HCT116 (cell line): ENCODE results near the gene SNTG2. TPM values are rescaled to one million over a fixed set of nuclear protein-coding genes. Genes with fewer than 3 reads are reported as not detected.

Source experiments
- ATAC-seq: fragments of 200-7000 bp; cut with Tn5 transposase; 2 replicates; pipeline ENCODE4 v1.9.1; 2020; ENCODE audit warnings: mild to moderate bottlenecking, moderate library complexity
- BruUV-seq: library from RNA; stranded (reverse); fragments of 400-500 nt; replicated peaks from 2 replicates; lab custom pipeline; 2021; lab: Mats Ljungman, UMichigan
- CTCF ChIA-PET: fragments of 300-600 bp; sonication (Branson Sonifier 250); formaldehyde crosslinking; loops from one replicate; lab custom pipeline; 2021; ENCODE audit warnings: antibody characterized with exemption; lab: Charles Lee
- POLR2A ChIA-PET: fragments of 300-600, 350-600 bp; sonication (Branson Sonifier 250); formaldehyde crosslinking; loops from one replicate; lab custom pipeline; 2021; ENCODE audit warnings: antibody characterized with exemption; lab: Charles Lee
- RAD21 ChIA-PET, 2 experiments: fragments of 300-600 bp; sonication (Branson Sonifier 250); formaldehyde crosslinking; loops; one replicate each; lab custom pipeline; 2023; ENCODE audit warnings: low total read pairs in 2 of 2; ENCODE audit not compliant: uncharacterized antibody in 2 of 2, unreplicated experiment in 2 of 2, low non-redundant PET in 1 of 2; lab: Charles Lee
- DNase-seq: peaks from one replicate; pipeline ENCODE4 v3.0.0-alpha.2; 2010; ENCODE audit warnings: low read depth, low spot score
- H2AFZ ChIP-seq: fragments of 200-600 bp; shearing (Covaris generic), sonication (generic); 2 replicates; pipeline ENCODE4 v1.6.1; 2017; ENCODE audit warnings: low read depth, mixed run types, mixed read lengths, antibody characterized with exemption, low read length; ENCODE audit not compliant: poor library complexity, severe bottlenecking
- H3K27ac ChIP-seq: 2 replicates; pipeline ENCODE4 v1.5.1; 2012; ENCODE audit warnings: low read depth, low read length
- H3K27me3 ChIP-seq: fragments of 200-600 bp; sonication (generic); 2 replicates; pipeline ENCODE4 v1.6.1; 2016; ENCODE audit warnings: mixed run types, low read length, mixed read lengths; ENCODE audit not compliant: insufficient read depth
- H3K36me3 ChIP-seq, 2 experiments: fragments of 200-500 bp in 1 of 2; fragments of 200-600 bp in 1 of 2; sonication (Bioruptor generic) in 1 of 2; sonication (generic) in 1 of 2; 2 replicates each; pipeline versions ENCODE4 v1.5.1 to v1.6.1; 2014 to 2016; ENCODE audit warnings: low read length in 2 of 2, inconsistent platforms in 1 of 2, mixed read lengths in 1 of 2, mixed run types in 1 of 2; ENCODE audit not compliant: insufficient read depth in 2 of 2, control insufficient read depth in 1 of 2
- H3K4me1 ChIP-seq, 2 experiments: fragments of 200-600 bp in 1 of 2; sonication (generic) in 1 of 2; 2 replicates each; pipeline versions ENCODE4 v1.5.1 to v1.6.1; 2012 to 2017; ENCODE audit warnings: low read length in 2 of 2, inconsistent platforms in 1 of 2, mild to moderate bottlenecking in 1 of 2, mixed read lengths in 1 of 2, mixed run types in 1 of 2, moderate library complexity in 1 of 2; ENCODE audit not compliant: insufficient read depth in 2 of 2, control insufficient read depth in 1 of 2
- H3K4me2 ChIP-seq: fragments of 200-600 bp; sonication (generic); 2 replicates; pipeline ENCODE4 v1.6.1; 2017; ENCODE audit warnings: mixed run types, low read length, mixed read lengths
- H3K4me3 ChIP-seq, 2 experiments: fragments of 200-600 bp in 1 of 2; sonication (generic) in 1 of 2; replicated peaks in 1 of 2; 2 replicates each; pipeline ENCODE4 v1.5.1; 2011 to 2016; ENCODE audit warnings: low read length in 2 of 2, control low read depth in 1 of 2, low read depth in 1 of 2, mild to moderate bottlenecking in 1 of 2, mixed read lengths in 1 of 2, mixed run types in 1 of 2
- H3K79me2 ChIP-seq: fragments of 200-600 bp; sonication (generic); 2 replicates; pipeline ENCODE4 v1.6.1; 2017; ENCODE audit warnings: mild to moderate bottlenecking, mixed run types, low read length, moderate library complexity, mixed read lengths; ENCODE audit not compliant: insufficient read depth
- H3K9ac ChIP-seq: fragments of 200-600 bp; sonication (generic); 2 replicates; pipeline ENCODE4 v1.6.1; 2016; ENCODE audit warnings: low read length, mixed read lengths
- H3K9me2 ChIP-seq: fragments of 200-600 bp; sonication (generic), shearing (Covaris generic); 2 replicates; pipeline ENCODE4 v1.6.1; 2017; ENCODE audit warnings: mixed run types, mild to moderate bottlenecking, moderate library complexity; ENCODE audit not compliant: insufficient read depth
- H3K9me3 ChIP-seq, 2 experiments: fragments of 200-500 bp in 1 of 2; fragments of 200-600 bp in 1 of 2; sonication (Bioruptor generic) in 1 of 2; sonication (generic) in 1 of 2; 2 replicates each; pipeline ENCODE4 v1.6.1; 2014 to 2017; ENCODE audit warnings: low read length in 2 of 2, mixed read lengths in 2 of 2, inconsistent platforms in 1 of 2, low read depth in 1 of 2, mild to moderate bottlenecking in 1 of 2, mixed run types in 1 of 2, moderate library complexity in 1 of 2; ENCODE audit not compliant: control insufficient read depth in 1 of 2, insufficient read depth in 1 of 2
- H4K20me1 ChIP-seq: fragments of 200-600 bp; sonication (generic), shearing (Covaris generic); 2 replicates; pipeline ENCODE4 v1.6.1; 2017; ENCODE audit warnings: mixed run types, mild to moderate bottlenecking, moderate library complexity; ENCODE audit not compliant: insufficient read depth
- ATF3 ChIP-seq: IDR thresholded peaks from 2 replicates; pipeline ENCODE4 v1.6.1; 2012
- CEBPB ChIP-seq: IDR thresholded peaks from 2 replicates; pipeline ENCODE4 v1.6.1; 2012; ENCODE audit warnings: low read depth
- CTCF ChIP-seq, 3 experiments: fragments of 200-600 bp in 1 of 3; sonication (generic) in 1 of 3; IDR thresholded peaks in 2 of 3; conservative IDR thresholded peaks in 1 of 3; 2 replicates each; pipeline ENCODE4 v1.5.1; 2012 to 2017; ENCODE audit warnings: low read depth in 2 of 3, low read length in 2 of 3, antibody characterized with exemption in 1 of 3, borderline replicate concordance in 1 of 3, control low read depth in 1 of 3, mild to moderate bottlenecking in 1 of 3, mixed read lengths in 1 of 3, mixed run types in 1 of 3, moderate library complexity in 1 of 3; ENCODE audit not compliant: insufficient read depth in 1 of 3
- EGR1 ChIP-seq: IDR thresholded peaks from 2 replicates; pipeline ENCODE4 v1.6.1; 2012; ENCODE audit warnings: low read depth
- ELF1 ChIP-seq: IDR thresholded peaks from 2 replicates; pipeline ENCODE4 v1.6.1; 2012; ENCODE audit warnings: low read depth, borderline replicate concordance
- EZH2 ChIP-seq: fragments of 200-600 bp; sonication (generic); IDR thresholded peaks from 2 replicates; pipeline ENCODE4 v1.6.1; 2017; ENCODE audit warnings: antibody characterized with exemption, mixed run types
- JUND ChIP-seq: IDR thresholded peaks from 2 replicates; pipeline ENCODE4 v1.6.1; 2012
- POLR2A ChIP-seq: IDR thresholded peaks from 2 replicates; pipeline ENCODE4 v1.7.0; 2011; ENCODE audit warnings: borderline replicate concordance; ENCODE audit not compliant: insufficient read depth, insufficient read length; ENCODE audit errors: extremely low read depth
- POLR2AphosphoS5 ChIP-seq: IDR thresholded peaks from 2 replicates; pipeline ENCODE4 v1.6.1; 2011; ENCODE audit warnings: mild to moderate bottlenecking, low read depth, low read length, moderate library complexity
- RAD21 ChIP-seq: IDR thresholded peaks from 2 replicates; pipeline ENCODE4 v1.6.1; 2012; ENCODE audit warnings: low read depth, mild to moderate bottlenecking
- REST ChIP-seq: IDR thresholded peaks from 2 replicates; pipeline ENCODE4 v1.6.1; 2012; ENCODE audit warnings: low read depth
- SIN3A ChIP-seq: IDR thresholded peaks from 2 replicates; pipeline ENCODE4 v1.6.1; 2012; ENCODE audit warnings: low read depth
- SP1 ChIP-seq: IDR thresholded peaks from 2 replicates; pipeline ENCODE4 v1.6.1; 2012; ENCODE audit warnings: low read depth
- SRF ChIP-seq: IDR thresholded peaks from 2 replicates; pipeline ENCODE4 v1.6.1; 2012; ENCODE audit warnings: low read depth
- TCF7L2 ChIP-seq: IDR thresholded peaks from 2 replicates; pipeline ENCODE4 v1.7.0; 2011; ENCODE audit warnings: borderline replicate concordance, inconsistent platforms; ENCODE audit not compliant: insufficient read depth, insufficient read length; ENCODE audit errors: extremely low read depth
- YY1 ChIP-seq: IDR thresholded peaks from 2 replicates; pipeline ENCODE4 v1.6.1; 2011; ENCODE audit warnings: low read length, low read depth, moderate library complexity, mild to moderate bottlenecking; ENCODE audit not compliant: insufficient replicate concordance; ENCODE audit errors: extremely low read depth
- ZBTB33 ChIP-seq: IDR thresholded peaks from 2 replicates; pipeline ENCODE4 v1.6.1; 2011; ENCODE audit warnings: mild to moderate bottlenecking, low read length, moderate library complexity; ENCODE audit not compliant: insufficient replicate concordance; ENCODE audit errors: extremely low read depth
- ZNF274 ChIP-seq: fragments of 200-500 bp; sonication (Bioruptor generic); IDR thresholded peaks from 2 replicates; pipeline ENCODE4 v1.6.1; 2014; ENCODE audit warnings: mild to moderate bottlenecking, low read depth, low read length, inconsistent platforms
- intact Hi-C: fragments of 100-400 bp; cut with micrococcal nuclease; formaldehyde crosslinking; loops from 2 replicates; pipeline ENCODE4 v1.10.0; 2022
- total RNA-seq: library from RNA; stranded (reverse); gene quantifications from one replicate; pipeline ENCODE4 v1.2.1, GENCODE V29; 2021; ENCODE audit not compliant: unreplicated experiment
- TF ChIP-seq, protein P1 (sequence below): IDR thresholded peaks from 2 replicates; pipeline ENCODE4 v1.6.1; 2012

The SNTG2 gene
- total RNA-seq, 1 experiment from 2014 or later, result not detected

DNA sequence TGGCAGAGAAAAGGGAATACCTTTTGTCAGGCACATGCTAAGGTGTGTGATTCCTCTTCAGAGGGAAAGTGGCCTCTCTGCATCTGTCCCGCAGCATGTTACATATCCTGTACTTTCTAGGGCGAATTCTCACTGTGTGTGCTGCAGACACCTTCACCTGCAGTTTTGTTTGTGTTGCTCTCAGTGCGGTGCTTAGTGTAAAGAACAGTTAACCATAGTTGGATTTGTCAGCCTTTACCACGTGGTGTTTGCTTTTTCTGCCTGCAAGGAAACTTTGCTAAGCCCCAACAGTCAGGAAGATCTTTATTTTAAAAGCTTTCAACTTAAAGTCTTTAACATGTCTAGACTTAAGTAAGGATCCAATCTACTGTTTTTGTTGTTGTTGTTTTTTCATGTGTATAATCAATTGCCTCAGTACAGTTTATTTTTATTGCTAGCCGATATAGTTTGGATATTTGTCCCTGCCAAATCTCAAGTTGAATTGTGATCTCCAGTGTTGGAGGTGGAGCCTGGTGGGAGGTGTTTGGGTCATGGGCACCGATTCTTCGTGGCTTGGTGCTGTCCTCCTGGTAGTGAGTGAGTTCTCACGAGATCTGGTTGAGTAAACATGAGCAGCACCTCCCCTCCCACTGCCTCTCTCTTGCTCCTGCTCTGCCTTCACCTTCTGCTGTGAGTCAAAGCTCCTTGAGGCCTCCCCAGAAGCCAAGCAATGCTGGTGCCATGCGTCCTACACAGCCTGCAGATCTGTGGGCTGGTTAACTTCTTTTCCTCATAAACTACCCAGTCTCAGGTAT, 90.6 kb downstream of the SNTG2 start:
- ATAC-seq (peak; percentile 57; the same call in 1 of the 2 replicates), DNase-seq (no peak)
- Histone ChIP-seq H3K4me1 (no peaks in the 10 kb centered on the region), H3K27me3 (peaks cover 16% of the 10 kb centered on the region), H4K20me1 (no peaks in the 10 kb centered on the region), H3K9ac (no peak overlapping the region)
- BruUV-seq, result no TSS peak
- intact Hi-C loops, result loop anchor here (10.0 kb wide), 1 partner anchor 326 kb away; no protein-coding TSS in a partner anchor
- no peak for TF ChIP-seq ATF3
- TF ChIP-seq POLR2A, result no peak
- TF ChIP-seq CTCF (IDR thresholded peaks at IDR 0.05 in 2 of 3, conservative IDR thresholded peaks at IDR 0.05 in 1 of 3; ENCODE audit: borderline replicate concordance in 1 of 3, insufficient read depth in 1 of 3, low read depth in 2 of 3, low read length in 2 of 3), result no peak
- no peak for TF ChIP-seq REST
- no peak for TF ChIP-seq POLR2AphosphoS5
- TF ChIP-seq CEBPB, result no peak
- no peak for TF ChIP-seq ZBTB33
- no peak for TF ChIP-seq TCF7L2
- no peak for TF ChIP-seq ELF1
- TF ChIP-seq, protein P1, sequence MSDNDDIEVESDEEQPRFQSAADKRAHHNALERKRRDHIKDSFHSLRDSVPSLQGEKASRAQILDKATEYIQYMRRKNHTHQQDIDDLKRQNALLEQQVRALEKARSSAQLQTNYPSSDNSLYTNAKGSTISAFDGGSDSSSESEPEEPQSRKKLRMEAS, result no peak
- TF ChIP-seq JUND, result no peak
- TF ChIP-seq SRF, result no peak
- no peak for TF ChIP-seq EZH2
- TF ChIP-seq ZNF274, result no peak
- TF ChIP-seq SP1, result no peak
- no peak for TF ChIP-seq RAD21
- no peak for TF ChIP-seq SIN3A
- no peak for TF ChIP-seq EGR1
- TF ChIP-seq YY1, result no peak
- TF ChIP-seq, all 23 proteins: peak for 0
- Histone ChIP-seq H3K9me2 (no peaks in the 10 kb centered on the region), H3K4me3 (no peak overlapping the region), H3K79me2 (no peaks in the 10 kb centered on the region), H3K36me3 (no peaks in the 10 kb centered on the region), H2AFZ (no peak overlapping the region), H3K9me3 (no peaks in the 10 kb centered on the region), H3K27ac (no peak overlapping the region), H3K4me2 (no peak overlapping the region)
- POLR2A ChIA-PET, result no interaction called here
- CTCF ChIA-PET, result interaction anchor here (0.8 kb wide), 1 partner anchor 10 kb away, joined by 4 read pairs; no protein-coding TSS in a partner anchor
- RAD21 ChIA-PET, result no interaction called here
